ES-I3 (cell line): Measurements from ENCODE around the gene EMILIN3.

Source experiments
- H3K36me3 ChIP-seq: 2 replicates; pipeline ENCODE4 v1.6.1; 2013; ENCODE audit warnings: mild to moderate bottlenecking, low read length, control low read depth, moderate library complexity; ENCODE audit not compliant: insufficient read depth
- H3K4me1 ChIP-seq: 2 replicates; pipeline ENCODE4 v1.6.1; 2013; ENCODE audit warnings: mild to moderate bottlenecking, control low read depth, low read length; ENCODE audit not compliant: insufficient read depth
- H3K9ac ChIP-seq: 2 replicates; pipeline ENCODE4 v1.6.1; 2013; ENCODE audit warnings: low read depth, mild to moderate bottlenecking, low read length, moderate library complexity
- H3K9me3 ChIP-seq: 2 replicates; pipeline ENCODE4 v1.6.1; 2013; ENCODE audit warnings: mild to moderate bottlenecking, low read length, moderate library complexity; ENCODE audit not compliant: control insufficient read depth, insufficient read depth

EMILIN3 gene

GRCh38 chr20:41395667-41396664, 29.3 kb upstream of the EMILIN3 start:
- H3K4me1 ChIP-seq = peaks cover 14% of the 10 kb centered on the region; the same call in 1 of the 2 replicates
- H3K9me3 ChIP-seq = no peaks in the 10 kb centered on the region
- no peaks in the 10 kb centered on the region for H3K36me3 ChIP-seq
- no peak overlapping the region for H3K9ac ChIP-seq

- H3K36me3 ChIP-seq = no peaks in the 10 kb centered on the region
- H3K9ac ChIP-seq = no peak overlapping the region
- H3K9me3 ChIP-seq = no peaks in the 10 kb centered on the region
- peaks cover 14% of the 10 kb centered on the region; the same call in 1 of the 2 replicates for H3K4me1 ChIP-seq
Observed at GRCh38 chr20:41394931-41395666, 28.5 kb upstream of the EMILIN3 start.

GRCh38 chr20:41394081-41394480, 27.5 kb upstream of the EMILIN3 start:
- Histone ChIP-seq H3K9me3 (no peaks in the 10 kb centered on the region), H3K4me1 (peaks cover 14% of the 10 kb centered on the region; the same call in 1 of the 2 replicates), H3K9ac (no peak overlapping the region), H3K36me3 (no peaks in the 10 kb centered on the region)

GRCh38 chr20:41393705-41394066, 27.1 kb upstream of the EMILIN3 start:
- Histone ChIP-seq H3K36me3 (no peaks in the 10 kb centered on the region), H3K9me3 (no peaks in the 10 kb centered on the region)

GRCh38 chr20:41392871-41393704, 26.5 kb upstream of the EMILIN3 start:
- no peaks in the 10 kb centered on the region for H3K36me3 ChIP-seq
- no peaks in the 10 kb centered on the region for H3K9me3 ChIP-seq
- no peak overlapping the region for H3K9ac ChIP-seq
- H3K4me1 ChIP-seq = peaks cover 14% of the 10 kb centered on the region; the same call in 1 of the 2 replicates

More at GRCh38 chr20:41393705-41394066, 27.1 kb upstream of the EMILIN3 start:
- no peak overlapping the region for H3K9ac ChIP-seq
- peaks cover 14% of the 10 kb centered on the region; the same call in 1 of the 2 replicates for H3K4me1 ChIP-seq

GRCh38 chr20:41392295-41392694, 25.7 kb upstream of the EMILIN3 start:
- H3K9ac ChIP-seq = no peak overlapping the region
- H3K4me1 ChIP-seq = peaks cover 14% of the 10 kb centered on the region; the same call in 1 of the 2 replicates
- H3K36me3 ChIP-seq = no peaks in the 10 kb centered on the region
- H3K9me3 ChIP-seq = no peaks in the 10 kb centered on the region

- no peaks in the 10 kb centered on the region for H3K36me3 ChIP-seq
- H3K4me1 ChIP-seq = peaks cover 14% of the 10 kb centered on the region; the same call in 1 of the 2 replicates
- no peaks in the 10 kb centered on the region for H3K9me3 ChIP-seq
- no peak overlapping the region for H3K9ac ChIP-seq
Observed at GRCh38 chr20:41391587-41392001, 25.0 kb upstream of the EMILIN3 start.

- H3K9me3 ChIP-seq = no peaks in the 10 kb centered on the region
- no peak overlapping the region for H3K9ac ChIP-seq
- H3K4me1 ChIP-seq = peaks cover 8% of the 10 kb centered on the region; the same call in 1 of the 2 replicates
- H3K36me3 ChIP-seq = no peaks in the 10 kb centered on the region
Observed at GRCh38 chr20:41390889-41391288, 24.3 kb upstream of the EMILIN3 start.

GRCh38 chr20:41387444-41387851, 20.8 kb upstream of the EMILIN3 start:
- no peak overlapping the region for H3K9ac ChIP-seq
- H3K36me3 ChIP-seq = no peaks in the 10 kb centered on the region
- H3K4me1 ChIP-seq = peaks cover 4% of the 10 kb centered on the region; the same call in 1 of the 2 replicates
- no peaks in the 10 kb centered on the region for H3K9me3 ChIP-seq

- H3K9ac ChIP-seq = no peak overlapping the region
- H3K4me1 ChIP-seq = peaks cover 3% of the 10 kb centered on the region; the same call in 1 of the 2 replicates
- no peaks in the 10 kb centered on the region for H3K36me3 ChIP-seq
- H3K9me3 ChIP-seq = no peaks in the 10 kb centered on the region
Observed at GRCh38 chr20:41386502-41387427, 20.1 kb upstream of the EMILIN3 start.

GRCh38 chr20:41382791-41383305, 16.2 kb upstream of the EMILIN3 start:
- H3K9me3 ChIP-seq = no peaks in the 10 kb centered on the region
- no peaks in the 10 kb centered on the region for H3K36me3 ChIP-seq
- no peak overlapping the region for H3K9ac ChIP-seq
- no peaks in the 10 kb centered on the region; the same call in 1 of the 2 replicates for H3K4me1 ChIP-seq

GRCh38 chr20:41380551-41381193, 14.1 kb upstream of the EMILIN3 start:
- Histone ChIP-seq H3K9me3 (no peaks in the 10 kb centered on the region), H3K9ac (no peak overlapping the region), H3K36me3 (no peaks in the 10 kb centered on the region), H3K4me1 (no peaks in the 10 kb centered on the region; the same call in 1 of the 2 replicates)
